ENCODE results near the gene ROBO1.

DNA sequence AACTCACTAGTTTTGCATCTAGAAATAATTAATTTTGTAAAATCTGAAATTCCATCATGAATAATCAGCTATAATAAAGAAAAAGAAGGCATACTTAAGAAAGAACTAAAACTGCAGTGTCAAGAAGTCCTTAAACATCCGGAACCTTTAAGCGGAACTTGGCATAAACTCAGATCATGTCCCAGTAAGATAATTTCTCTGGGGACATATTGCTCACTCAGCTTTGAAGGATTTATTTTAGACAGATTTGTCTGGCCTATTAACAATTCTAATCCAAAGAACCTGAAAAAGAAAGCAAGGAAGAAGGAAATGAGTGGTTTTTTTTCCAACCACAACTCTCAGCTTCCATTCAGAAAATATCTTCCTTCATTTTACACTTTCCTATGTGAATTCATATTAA is 850.3 kb downstream of the ROBO1 start:
- no peak for TF ChIP-seq CTCF (IDR thresholded peaks at IDR 0.05; ENCODE audit: low read length)
- no peak for TF ChIP-seq EZH2phosphoT487 (IDR thresholded peaks at IDR 0.05; ENCODE audit: low read length)
- TF ChIP-seq EZH2 (optimal IDR thresholded peaks at IDR 0.05; ENCODE audit: low read depth, low read length) = no peak

All from MM.1S (cell line).